ENCODE data around the gene HECTD4. TPM values are rescaled to one million over a fixed set of nuclear protein-coding genes. Genes with fewer than 3 reads are reported as not detected.
A peak's percentile ranks its signal among the peaks of the same experiment; 100 is the strongest.

Gene HECTD4
- polyA plus RNA-seq, 5 donors = 52.1 to 67.3 (median 65.4) TPM

GRCh38 chr12:112322882-112323547 lies 59.2 kb downstream of the HECTD4 start:
- no peak for DNase-seq

DNA sequence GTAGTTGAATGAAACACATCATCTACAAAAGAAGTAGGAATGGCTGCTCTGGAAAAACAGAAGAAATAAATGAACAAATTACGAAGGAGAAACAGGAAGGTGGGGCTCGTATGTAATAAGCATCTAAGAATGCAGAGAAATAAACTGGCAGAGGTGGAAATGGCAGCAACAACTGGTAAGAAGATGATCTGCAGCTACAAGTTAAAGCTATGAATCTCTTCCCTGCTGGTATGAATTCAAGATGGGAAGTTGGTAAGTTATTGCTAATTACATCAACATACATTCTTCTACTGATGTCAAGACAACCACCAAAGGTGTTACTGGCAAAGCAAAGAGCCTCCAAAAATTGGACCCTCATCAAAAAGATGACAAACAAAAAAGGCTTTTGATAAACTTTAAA lies 59.8 kb downstream of the HECTD4 start:
- DNase-seq = no peak

DNA sequence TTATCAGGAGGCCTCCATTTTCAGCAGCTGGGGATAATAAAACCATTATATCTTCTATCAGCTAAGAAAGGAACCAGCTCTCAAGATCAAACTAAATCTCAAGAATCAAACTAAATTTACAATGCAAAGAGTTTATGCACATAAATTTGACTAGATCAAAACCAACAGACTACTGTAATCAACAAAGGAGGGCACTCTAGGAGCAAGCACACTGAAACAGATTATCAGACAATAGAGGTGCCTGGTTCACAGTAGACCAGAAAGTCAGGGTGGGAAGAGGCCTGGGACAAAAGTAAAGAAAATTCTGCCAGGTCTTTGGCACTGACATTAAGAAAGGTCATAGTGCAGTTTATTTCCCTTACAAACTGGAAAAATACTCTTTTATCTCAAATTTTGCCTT lies 61.0 kb downstream of the HECTD4 start:
- DNase-seq = no peak

- no peak for DNase-seq
These were observed 62.8 kb downstream of the HECTD4 start for GRCh38 chr12:112319395-112319794.

DNA sequence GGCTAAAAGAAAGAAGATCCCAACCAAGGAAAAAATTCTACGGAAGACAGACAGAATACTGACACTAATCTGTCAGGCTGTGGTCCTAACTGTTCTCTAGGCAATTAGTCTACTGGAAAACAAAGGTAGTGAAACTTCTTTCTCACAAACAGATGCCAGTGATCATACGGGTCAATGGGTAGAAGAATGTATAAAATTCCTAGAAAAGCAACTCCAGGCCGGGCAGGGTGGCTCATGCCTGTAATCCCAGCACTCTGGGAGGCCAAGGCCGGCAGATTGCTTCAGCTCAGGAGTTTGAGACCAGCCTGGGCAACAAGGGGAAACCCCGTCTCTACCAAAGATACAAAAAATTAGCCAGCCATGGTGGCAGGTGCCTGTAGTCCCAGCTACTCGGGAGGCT lies 64.8 kb downstream of the HECTD4 start:
- no peak for DNase-seq

- DNase-seq = no peak
These were observed 67.2 kb downstream of the HECTD4 start for GRCh38 chr12:112314981-112315380.

DNA sequence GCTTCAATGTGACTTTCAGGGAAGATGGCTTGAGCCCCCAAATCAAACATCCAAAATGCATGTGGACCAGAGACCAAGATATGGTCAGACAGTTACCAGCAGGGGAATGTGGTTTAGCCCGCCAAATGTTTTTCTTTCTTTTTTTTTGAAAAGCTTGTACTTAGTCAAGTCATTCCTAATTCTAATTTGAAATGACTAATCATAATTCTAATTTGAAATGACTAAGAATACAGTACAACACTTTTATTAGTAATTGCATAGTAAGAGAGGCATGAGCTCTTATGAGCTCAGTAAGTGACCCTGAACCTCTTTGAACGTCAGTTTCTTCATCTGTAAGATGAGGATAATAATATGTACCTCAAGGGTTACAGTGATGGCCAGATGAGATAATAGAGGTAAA lies 72.4 kb downstream of the HECTD4 start:
- DNase-seq = no peak

GRCh38 chr12:112308652-112309051 lies 73.6 kb downstream of the HECTD4 start:
- no peak for DNase-seq

- peak in 1 of 2 donors; percentile 18 for DNase-seq
These were observed 74.1 kb downstream of the HECTD4 start for GRCh38 chr12:112308161-112308560.

GRCh38 chr12:112307317-112308011 lies 74.8 kb downstream of the HECTD4 start:
- peak; percentile 78 to 81 for DNase-seq

- no peak for DNase-seq
These were observed 76.3 kb downstream of the HECTD4 start for GRCh38 chr12:112305951-112306350.

DNA sequence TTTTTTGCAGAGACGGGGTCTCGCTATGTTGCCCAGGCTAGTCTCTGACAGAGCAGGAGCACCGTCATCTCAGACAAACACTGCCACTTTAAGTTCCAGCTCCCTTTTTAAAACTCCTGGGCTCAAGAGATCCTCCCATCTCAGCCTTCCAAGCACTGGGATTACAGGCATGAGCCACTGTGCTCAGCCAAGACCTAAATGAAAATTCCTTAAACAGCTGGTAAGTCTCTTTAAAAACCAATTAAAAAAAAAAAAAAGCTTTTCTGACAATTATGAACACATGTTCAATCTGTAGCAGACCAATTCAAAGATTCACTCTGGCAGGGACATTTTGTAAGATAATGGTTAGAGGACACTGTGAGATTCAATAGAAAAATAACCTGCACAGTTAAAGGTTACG lies 77.8 kb downstream of the HECTD4 start:
- peak in 1 of 2 donors; percentile 45 for DNase-seq

GRCh38 chr12:112303799-112304198 lies 78.4 kb downstream of the HECTD4 start:
- no peak for DNase-seq

DNA sequence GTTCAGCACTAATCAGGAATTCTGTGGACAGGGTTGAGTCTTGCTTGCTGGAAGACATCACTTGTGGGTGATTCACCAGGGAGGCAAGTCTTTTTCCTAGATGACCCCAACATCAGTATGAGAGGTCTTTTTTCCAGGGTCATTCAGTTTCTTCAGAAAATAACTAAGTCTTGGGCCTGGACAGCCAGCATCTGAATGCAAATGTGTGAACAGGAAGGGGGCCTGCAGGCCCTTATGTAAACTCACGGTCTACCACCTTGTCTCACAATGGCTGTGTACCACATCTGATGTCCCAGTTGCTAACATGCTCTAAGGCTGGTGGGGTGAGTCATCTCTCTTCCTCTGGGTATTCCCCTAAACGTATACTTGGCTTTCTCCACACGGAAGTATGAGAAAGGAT lies 79.2 kb downstream of the HECTD4 start:
- DNase-seq = no peak

DNA sequence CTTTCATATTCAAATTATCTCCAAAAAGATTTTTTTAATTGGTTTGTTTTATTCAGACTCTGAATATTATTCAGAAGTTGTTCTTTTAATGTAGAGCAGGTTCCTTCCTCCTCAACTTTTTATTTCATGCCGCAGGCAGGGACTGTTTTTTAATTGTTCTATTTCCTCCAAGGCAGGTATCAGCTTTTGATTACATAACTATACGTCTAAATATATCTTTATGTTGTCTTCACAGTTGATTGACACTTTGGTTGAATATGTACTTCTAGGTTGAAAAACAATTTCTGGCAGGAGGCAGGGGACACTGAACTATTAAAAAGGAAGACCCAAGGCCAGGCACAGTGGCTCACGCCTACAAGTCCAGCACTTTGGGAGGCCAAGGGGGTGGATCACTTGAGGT lies 82.5 kb downstream of the HECTD4 start:
- DNase-seq = no peak

DNA sequence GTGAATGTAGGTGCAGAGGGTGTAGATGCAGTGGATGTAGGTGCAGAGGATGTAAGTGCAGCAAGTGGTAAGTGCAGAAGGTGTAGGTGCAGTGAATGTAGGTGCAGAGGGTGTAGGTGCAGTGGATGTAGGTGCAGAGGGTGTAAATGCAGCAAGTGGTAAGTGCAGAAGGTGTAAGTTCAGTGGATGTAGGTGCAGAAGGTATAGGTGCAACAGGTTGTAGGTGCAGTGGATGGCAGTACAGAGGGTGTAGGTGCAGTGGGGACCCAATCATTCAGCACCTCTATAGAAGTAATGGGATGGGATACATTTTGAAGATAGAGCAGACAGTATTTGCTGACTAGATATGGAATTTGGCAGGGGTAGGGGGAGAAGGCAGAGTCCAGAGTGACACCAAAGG lies 85.0 kb downstream of the HECTD4 start:
- DNase-seq = no peak

DNA sequence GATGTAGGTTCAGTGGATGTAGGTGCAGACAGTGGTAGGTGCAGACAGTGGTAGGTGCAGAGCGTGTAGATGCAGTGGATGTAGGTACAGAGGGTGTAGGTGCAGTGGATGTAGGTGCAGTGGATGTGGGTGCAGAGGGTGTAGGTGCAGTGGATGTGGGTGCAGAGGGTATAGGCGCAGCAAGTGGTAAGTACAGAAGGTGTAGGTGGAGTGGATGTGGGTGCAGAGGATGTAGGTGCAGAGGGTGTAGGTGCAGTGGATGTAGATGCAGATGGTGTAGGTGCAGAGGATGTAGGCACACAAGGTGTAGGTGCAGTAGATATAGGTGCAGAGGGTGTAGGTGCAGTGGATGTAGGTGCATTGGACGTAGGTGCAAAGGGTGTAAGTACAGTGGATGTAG lies 86.0 kb downstream of the HECTD4 start:
- DNase-seq = no peak

DNA sequence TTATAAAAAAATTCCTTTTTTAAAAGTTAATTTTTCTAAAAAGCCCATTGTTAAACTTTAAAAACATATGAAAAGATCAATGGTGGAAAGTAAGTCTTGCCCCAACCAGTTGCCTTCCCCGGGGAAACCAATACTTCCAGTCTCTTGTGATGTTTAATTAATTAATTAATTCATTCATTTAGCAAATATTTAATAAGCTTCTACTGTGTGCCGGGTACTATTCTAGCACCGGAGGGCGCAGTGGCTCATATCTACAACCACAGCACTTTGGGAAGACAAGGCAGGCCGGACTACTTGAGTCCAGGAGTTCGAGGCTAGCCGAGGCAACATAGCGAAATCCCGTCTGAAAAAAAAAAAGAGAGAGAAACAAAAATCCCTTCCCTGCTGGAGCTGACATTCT lies 87.4 kb downstream of the HECTD4 start:
- DNase-seq = no peak

- DNase-seq = no peak
These were observed 93.6 kb downstream of the HECTD4 start for GRCh38 chr12:112288638-112289037.

DNA sequence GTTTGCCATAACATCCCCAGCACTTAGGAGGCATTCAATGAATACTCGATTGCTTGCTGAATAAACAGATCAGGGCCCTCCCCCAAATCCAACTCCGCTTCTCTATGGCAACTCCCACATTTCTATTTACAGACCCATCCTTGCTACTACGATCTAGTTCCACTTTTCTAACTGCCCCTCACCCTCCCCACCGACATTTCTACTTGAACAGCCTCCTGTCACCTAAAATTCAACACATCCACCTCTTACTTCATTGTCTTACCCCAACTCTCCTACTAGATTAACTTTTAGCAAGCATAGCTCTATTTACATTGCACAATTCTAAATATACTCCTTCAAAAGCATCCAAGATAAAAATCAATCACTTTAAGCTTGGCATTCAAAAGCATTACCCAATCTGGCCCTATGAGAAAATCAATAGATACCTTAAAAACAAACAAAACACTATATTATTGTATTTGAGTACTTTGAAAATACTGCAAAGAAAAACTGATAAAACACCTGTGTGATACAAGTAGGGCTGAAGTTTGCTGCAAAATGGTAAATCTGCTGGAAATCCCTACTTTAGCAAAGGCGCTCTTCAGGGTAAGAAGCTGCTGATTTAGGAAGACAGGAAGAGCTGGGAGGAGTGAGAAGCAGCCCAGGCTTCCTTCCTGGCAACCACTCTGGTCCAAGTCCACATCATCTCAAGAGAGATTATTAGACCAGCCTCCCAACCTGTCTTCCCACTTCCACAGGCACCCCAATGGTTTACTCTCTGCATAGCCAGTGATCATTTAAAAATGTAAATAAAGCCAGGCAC lies 96.4 kb downstream of the HECTD4 start:
- no peak for DNase-seq

GRCh38 chr12:112283546-112283945 lies 98.7 kb downstream of the HECTD4 start:
- DNase-seq = peak; percentile 36 to 40

- no peak for DNase-seq
These were observed 99.3 kb downstream of the HECTD4 start for GRCh38 chr12:112282920-112283319.

- DNase-seq = no peak
These were observed 106.4 kb downstream of the HECTD4 start for GRCh38 chr12:112275836-112276235.
